GM12872 (cell line): ENCODE measurements around the gene PLXNA4.

Experiments used
- CTCF ChIP-seq: IDR thresholded peaks from 3 replicates; pipeline ENCODE4 v1.5.1; 2011; ENCODE audit warnings: low read depth, mild to moderate bottlenecking, low read length, moderate library complexity; ENCODE audit not compliant: insufficient read depth

The PLXNA4 gene

GRCh38 chr7:132100483-132100882 lies 475.8 kb downstream of the PLXNA4 start:
- no peak for TF ChIP-seq CTCF

- no peak for TF ChIP-seq CTCF
Measured at GRCh38 chr7:132099163-132099562, 477.1 kb downstream of the PLXNA4 start.

- TF ChIP-seq CTCF: no peak
Measured at GRCh38 chr7:132098327-132098726, 477.9 kb downstream of the PLXNA4 start.

- no peak for TF ChIP-seq CTCF
Measured at GRCh38 chr7:132097550-132098134, 478.6 kb downstream of the PLXNA4 start.

GRCh38 chr7:132095111-132095765 lies 481.0 kb downstream of the PLXNA4 start:
- no peak for TF ChIP-seq CTCF

- no peak for TF ChIP-seq CTCF
Measured at GRCh38 chr7:132092106-132092505, 484.2 kb downstream of the PLXNA4 start.

GRCh38 chr7:132091706-132092105 lies 484.6 kb downstream of the PLXNA4 start:
- no peak for TF ChIP-seq CTCF
